GM19395 (cell line): ENCODE data around the gene GUCY1A1.

Experiments
- ATAC-seq: cut with Tn5 transposase; IDR thresholded peaks from one replicate; pipeline ENCODE4 v1.9.1; 2021; ENCODE audit warnings: mild to moderate bottlenecking, moderate library complexity; ENCODE audit not compliant: unreplicated experiment

Gene GUCY1A1

DNA sequence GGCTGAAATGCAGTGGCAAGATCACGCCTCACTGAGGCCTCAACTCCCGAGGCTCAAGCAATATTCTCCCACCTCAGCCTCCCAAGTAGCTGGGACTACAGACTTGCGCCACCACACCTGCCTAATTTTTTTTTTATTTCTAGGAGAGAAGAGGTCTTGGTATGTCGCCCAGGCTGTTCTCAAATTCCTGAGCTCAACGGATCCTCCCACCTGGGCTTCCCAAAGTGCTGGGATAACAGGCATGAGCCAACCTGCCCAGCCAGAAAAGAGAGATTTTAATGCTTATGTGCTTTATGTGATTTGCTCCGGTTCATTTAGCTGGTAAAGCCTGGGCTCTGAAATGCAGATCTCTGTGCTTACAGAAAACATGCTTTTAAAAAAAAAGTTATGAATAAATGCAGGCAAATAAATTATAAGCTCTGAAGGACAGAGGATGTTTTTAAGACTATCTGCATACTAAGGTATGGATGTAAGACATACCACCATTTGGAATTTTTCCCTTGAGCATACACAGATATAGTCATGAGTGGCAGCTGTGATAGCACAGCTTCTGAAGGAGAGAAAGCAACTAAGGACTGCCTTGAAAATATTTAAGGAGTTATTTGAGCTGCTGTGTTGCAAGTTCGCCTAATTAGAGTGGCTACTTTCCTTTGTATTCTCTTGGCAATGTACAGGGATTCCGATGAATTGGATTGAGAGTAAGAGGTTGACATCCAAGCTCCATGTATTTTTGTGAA is 106.0 kb downstream of the GUCY1A1 start:
- no peak for ATAC-seq

DNA sequence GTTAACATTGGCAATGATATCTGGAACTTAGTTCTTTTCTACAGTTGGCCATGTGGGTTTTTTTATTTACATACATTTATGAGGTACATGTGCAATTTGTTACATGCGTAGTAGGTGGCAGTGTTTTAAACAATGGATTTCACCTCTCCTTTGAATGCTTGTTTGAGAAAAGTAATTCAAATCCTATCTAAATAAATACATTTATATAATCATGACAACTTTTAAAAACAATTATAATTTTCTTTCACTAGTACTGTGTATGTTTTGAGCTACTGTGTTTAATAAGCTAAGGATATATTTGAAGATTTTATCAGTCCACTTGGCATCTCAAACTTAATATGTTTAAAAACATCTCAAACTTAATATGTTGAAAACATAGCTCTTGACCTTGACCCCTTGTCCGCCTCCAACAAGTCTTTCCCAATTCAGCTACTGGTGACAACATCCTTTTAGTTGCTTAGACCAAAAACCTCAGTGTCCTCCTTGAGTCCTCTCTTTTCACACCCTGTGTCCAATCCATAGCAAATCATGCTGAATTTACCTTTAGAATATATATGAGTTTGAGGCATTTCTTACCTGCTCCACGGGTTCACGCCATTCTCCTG is 106.7 kb downstream of the GUCY1A1 start:
- no peak for ATAC-seq

DNA sequence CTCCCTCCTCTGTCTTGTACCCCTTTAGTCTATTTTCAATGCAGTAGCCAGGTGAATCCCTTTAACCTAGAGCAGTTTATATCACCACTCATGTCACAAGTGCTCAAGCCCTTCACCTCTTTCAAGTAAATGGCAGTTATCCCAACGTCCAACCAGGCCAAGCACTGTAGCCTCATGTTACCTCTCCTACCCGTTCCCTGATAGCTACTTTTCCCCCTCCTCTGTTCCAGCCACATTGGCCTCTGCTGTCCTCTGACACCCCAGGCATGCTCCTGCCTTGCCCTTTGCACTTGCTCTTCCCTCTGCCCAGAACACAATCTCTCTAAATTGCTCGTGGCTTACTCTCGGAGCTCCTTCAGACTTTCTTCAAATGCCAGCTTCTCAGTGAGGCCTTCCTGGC is 107.4 kb downstream of the GUCY1A1 start:
- no peak for ATAC-seq

DNA sequence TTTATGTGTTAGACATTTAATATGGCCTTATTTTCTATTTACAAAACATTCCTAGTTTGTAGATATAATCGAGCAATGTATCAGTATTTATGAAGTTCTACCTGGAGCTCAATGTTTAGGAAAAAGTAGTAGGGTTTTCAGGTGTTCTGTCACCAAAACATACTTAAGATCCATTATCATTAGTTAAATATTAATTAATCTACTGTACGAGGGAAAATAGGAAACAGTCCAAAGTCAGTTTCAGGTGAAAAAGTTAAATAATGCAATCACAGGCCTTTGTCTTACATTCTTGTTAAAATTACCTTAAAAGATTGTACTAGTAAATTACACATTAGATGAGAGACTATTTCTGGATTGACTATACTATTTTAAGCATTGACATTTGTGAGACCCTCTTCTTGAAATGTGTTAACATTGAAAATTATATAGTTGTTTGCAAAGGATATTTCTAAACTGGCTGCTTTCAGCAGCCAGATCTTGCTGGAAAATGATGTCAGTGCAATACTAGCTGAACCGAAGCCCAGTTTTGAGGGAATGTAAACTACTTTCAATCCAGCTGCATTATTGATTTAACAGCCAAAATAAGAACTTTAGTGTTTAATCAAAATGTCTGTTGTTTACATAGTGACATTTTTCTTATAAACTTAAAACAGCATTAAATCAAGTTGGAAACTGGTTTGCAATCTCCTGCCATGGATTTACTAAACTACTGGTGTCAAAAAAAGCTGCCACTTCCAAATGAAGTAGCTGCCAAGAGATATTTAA is 111.5 kb downstream of the GUCY1A1 start:
- no peak for ATAC-seq

DNA sequence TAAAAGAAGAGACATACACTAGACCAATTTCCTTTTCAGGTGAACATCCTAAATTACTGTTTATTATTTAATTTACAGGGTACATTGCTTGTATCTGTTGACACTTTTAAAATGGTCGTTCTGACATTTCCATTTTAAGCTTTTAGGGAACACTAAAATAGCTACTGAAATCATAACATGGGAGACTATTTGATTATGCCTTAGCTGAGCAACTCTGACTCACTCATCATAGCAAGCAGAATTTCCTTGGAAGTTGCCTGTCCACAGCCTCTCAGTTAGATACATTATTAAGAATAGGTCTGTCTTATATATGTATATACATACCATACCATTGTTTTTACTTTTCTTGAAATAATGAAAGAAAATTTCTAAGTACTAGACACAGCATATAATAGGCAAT is 114.1 kb downstream of the GUCY1A1 start:
- ATAC-seq = no peak

DNA sequence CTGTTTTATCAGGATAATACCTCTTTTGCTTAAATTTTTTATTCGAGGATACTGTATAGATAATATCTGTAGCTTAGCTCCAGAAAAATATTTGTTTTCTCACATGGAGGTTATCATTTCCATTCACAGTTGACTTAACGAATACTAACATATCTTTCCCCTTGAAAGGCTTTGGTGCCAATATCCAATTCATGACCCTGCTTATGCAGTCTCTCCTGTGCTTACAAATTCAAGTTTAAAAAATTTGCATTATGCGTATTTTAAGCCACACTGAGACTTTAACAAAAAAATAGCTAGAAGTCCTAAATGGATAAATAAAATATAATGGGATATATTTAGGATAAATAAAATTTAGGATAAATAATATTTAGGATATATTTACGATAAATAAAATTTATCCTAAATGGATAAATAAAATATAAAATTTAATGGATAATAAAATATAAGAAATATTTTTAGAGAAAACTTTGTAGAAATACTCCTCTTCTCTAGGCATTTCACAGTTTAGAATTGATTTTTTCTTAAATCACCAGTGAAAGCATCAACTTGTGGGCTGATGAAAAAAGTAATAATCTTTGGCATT is 114.7 kb downstream of the GUCY1A1 start:
- no peak for ATAC-seq
